ENCODE measurements around the gene RNF186. TPM values are rescaled to one million over a fixed set of nuclear protein-coding genes. Genes with fewer than 3 reads are reported as not detected.

RNF186 gene
- total RNA-seq, 2 donors from 2014 or later, result not detected

DNA sequence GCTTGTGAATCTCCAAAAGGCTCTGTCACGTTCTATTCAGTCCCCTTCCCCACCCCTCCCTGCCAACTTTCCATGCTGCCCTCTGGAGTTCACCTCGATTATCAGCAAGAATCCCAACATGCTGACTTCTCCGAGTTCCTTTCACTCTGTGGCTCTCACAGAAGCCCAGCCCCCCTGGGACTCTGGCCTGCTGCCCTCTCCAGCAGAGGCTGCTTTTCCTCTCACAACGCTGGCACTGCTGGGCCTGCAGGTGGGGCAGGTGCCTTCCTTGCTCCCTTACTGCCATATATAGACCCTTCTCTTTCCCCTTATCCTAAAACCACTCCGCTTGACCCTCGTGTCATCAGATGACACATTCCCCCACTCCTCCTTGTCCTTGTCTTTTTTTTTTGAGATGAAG lies 10.2 kb upstream of the RNF186 start:
- H3K36me3 ChIP-seq, result no peaks in the 10 kb centered on the region
- H3K4me1 ChIP-seq (ENCODE audit: control insufficient read depth in 1 of 2, low read depth in 2 of 2), result peaks cover 5 to 6% of the 10 kb centered on the region in 2 donors
- H3K27ac ChIP-seq, result no peak overlapping the region
- H3K9me3 ChIP-seq, result no peaks in the 10 kb centered on the region
- TF ChIP-seq CTCF (IDR thresholded peaks at IDR 0.05), result no peak
- no peak for DNase-seq (ENCODE audit: low spot score)
- no peak for ATAC-seq (ENCODE audit: insufficient number of reproducible peaks, low FRiP score, low read depth)
- no peaks in the 10 kb centered on the region for H3K27me3 ChIP-seq (replicated peaks; ENCODE audit: insufficient read depth)
- no peak overlapping the region for H3K4me3 ChIP-seq

GRCh38 chr1:19824541-19824940 lies 9.5 kb upstream of the RNF186 start:
- TF ChIP-seq CTCF (IDR thresholded peaks at IDR 0.05), result no peak
- Histone ChIP-seq H3K4me1 (ENCODE audit: control insufficient read depth in 1 of 2, low read depth in 2 of 2) (peaks cover 5 to 6% of the 10 kb centered on the region in 2 donors), H3K27me3 (replicated peaks; ENCODE audit: insufficient read depth) (no peaks in the 10 kb centered on the region), H3K9me3 (no peaks in the 10 kb centered on the region), H3K27ac (peak overlapping the region in 1 of 2 donors; percentile 9), H3K36me3 (no peaks in the 10 kb centered on the region), H3K4me3 (no peak overlapping the region)
- DNase-seq (ENCODE audit: low spot score), result no peak
- ATAC-seq (ENCODE audit: insufficient number of reproducible peaks, low FRiP score, low read depth), result peak; percentile 65

DNA sequence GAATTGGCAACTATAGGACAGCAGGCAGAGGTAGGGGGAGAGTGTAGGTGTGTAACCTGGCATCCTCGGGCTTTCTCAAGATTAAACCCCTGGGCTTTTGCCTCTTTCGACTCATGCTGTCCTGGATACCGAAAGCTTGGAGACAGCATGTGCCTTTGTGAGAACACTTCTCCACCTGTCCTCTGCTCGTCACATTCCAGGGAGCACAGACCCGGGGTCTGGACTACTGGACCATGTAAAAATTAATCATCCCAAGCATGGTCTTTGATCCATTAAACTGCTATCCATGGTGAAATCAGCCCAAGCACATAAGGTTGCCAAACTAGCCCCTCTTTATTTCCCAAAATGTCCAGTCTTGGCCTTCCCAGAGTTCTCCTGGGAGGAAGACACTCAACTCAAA lies 9.0 kb upstream of the RNF186 start:
- no peaks in the 10 kb centered on the region for H3K27me3 ChIP-seq (replicated peaks; ENCODE audit: insufficient read depth)
- TF ChIP-seq CTCF (IDR thresholded peaks at IDR 0.05), result no peak
- H3K36me3 ChIP-seq, result no peaks in the 10 kb centered on the region
- no peaks in the 10 kb centered on the region for H3K9me3 ChIP-seq
- H3K4me3 ChIP-seq, result no peak overlapping the region
- ATAC-seq (ENCODE audit: insufficient number of reproducible peaks, low FRiP score, low read depth), result no peak
- peak overlapping the region in 1 of 2 donors; percentile 9 for H3K27ac ChIP-seq
- peaks cover 5 to 6% of the 10 kb centered on the region in 2 donors for H3K4me1 ChIP-seq (ENCODE audit: control insufficient read depth in 1 of 2, low read depth in 2 of 2)
- no peak for DNase-seq (ENCODE audit: low spot score)

GRCh38 chr1:19819701-19820100 lies 4.6 kb upstream of the RNF186 start:
- Histone ChIP-seq H3K4me3 (no peak overlapping the region), H3K36me3 (no peaks in the 10 kb centered on the region), H3K9me3 (no peaks in the 10 kb centered on the region), H3K4me1 (ENCODE audit: control insufficient read depth in 1 of 2, low read depth in 2 of 2) (peaks cover 3 to 13% of the 10 kb centered on the region in 2 donors), H3K27ac (no peak overlapping the region), H3K27me3 (replicated peaks; ENCODE audit: insufficient read depth) (no peaks in the 10 kb centered on the region)
- DNase-seq (ENCODE audit: low spot score) (no peak), ATAC-seq (ENCODE audit: insufficient number of reproducible peaks, low FRiP score, low read depth) (no peak)
- no peak for TF ChIP-seq CTCF (IDR thresholded peaks at IDR 0.05)

DNA sequence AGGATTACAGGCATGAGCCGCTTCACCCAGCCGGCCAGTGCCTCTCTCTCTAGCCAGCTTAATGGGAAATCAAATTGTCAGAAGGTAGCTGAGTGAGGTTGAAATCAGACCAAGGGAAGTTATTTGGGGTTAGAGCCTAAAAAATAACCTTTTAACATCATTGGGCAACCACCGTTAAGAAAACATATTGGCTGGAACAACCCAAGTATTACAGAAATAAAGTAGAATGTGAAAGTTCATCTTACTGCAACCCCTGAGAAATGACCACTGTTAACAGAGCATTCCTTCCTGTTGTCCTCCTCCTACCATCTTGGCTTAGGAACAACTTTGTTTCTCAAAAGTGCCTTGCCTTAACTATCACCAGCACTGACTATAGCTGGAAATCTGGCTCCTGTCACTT lies 3.2 kb upstream of the RNF186 start:
- H3K4me1 ChIP-seq (ENCODE audit: control insufficient read depth in 1 of 2, low read depth in 2 of 2), result peaks cover 0 to 7% of the 10 kb centered on the region in 2 donors
- no peak overlapping the region for H3K27ac ChIP-seq
- TF ChIP-seq CTCF (IDR thresholded peaks at IDR 0.05), result no peak
- no peak overlapping the region for H3K4me3 ChIP-seq
- H3K9me3 ChIP-seq, result no peaks in the 10 kb centered on the region
- ATAC-seq (ENCODE audit: insufficient number of reproducible peaks, low FRiP score, low read depth) (no peak), DNase-seq (ENCODE audit: low spot score) (no peak)
- no peaks in the 10 kb centered on the region for H3K27me3 ChIP-seq (replicated peaks; ENCODE audit: insufficient read depth)
- H3K36me3 ChIP-seq, result no peaks in the 10 kb centered on the region

All from thoracic aorta (tissue), 2 donors.